IMR-90 (cell line): Measurements from ENCODE around the gene ADH1C. TPM values are rescaled to one million over a fixed set of nuclear protein-coding genes. Genes with fewer than 3 reads are reported as not detected.

Source experiments
- ATAC-seq: fragments of 200-7000 bp; cut with Tn5 transposase; 2 replicates; pipeline ENCODE4 v1.9.1; 2020; ENCODE audit warnings: low read depth, mild to moderate bottlenecking, moderate library complexity
- BruUV-seq: library from RNA; stranded (reverse); fragments of 400-500 nt; replicated peaks from 2 replicates; lab custom pipeline; 2021; lab: Mats Ljungman, UMichigan
- CTCF ChIA-PET: fragments of 300-600 bp; formaldehyde crosslinking; extraction: SDS; loops from one replicate; lab custom pipeline; 2021; ENCODE audit warnings: antibody characterized with exemption; lab: Yijun Ruan, JAX
- POLR2A ChIA-PET: fragments of 300-600 bp; sonication (Branson Sonifier 250); formaldehyde crosslinking; loops from one replicate; lab custom pipeline; 2022; ENCODE audit warnings: antibody characterized with exemption; ENCODE audit not compliant: unreplicated experiment; lab: Charles Lee
- DNase-seq: peaks from one replicate; pipeline ENCODE4 v3.0.0; 2013
- H2AFZ ChIP-seq: replicated peaks from 2 replicates; pipeline ENCODE3; 2013; ENCODE audit warnings: low read length, mild to moderate bottlenecking; ENCODE audit not compliant: poor library complexity
- H2AK5ac ChIP-seq: 2 replicates; pipeline ENCODE4 v1.6.1; 2013; ENCODE audit warnings: low read depth, low read length, inconsistent platforms
- H2AK9ac ChIP-seq: replicated peaks from 2 replicates; pipeline ENCODE3; 2013; ENCODE audit warnings: mild to moderate bottlenecking, low read depth, low read length, moderate library complexity; ENCODE audit not compliant: poor library complexity
- H2BK120ac ChIP-seq: 2 replicates; pipeline ENCODE4 v1.6.1; 2013; ENCODE audit warnings: low read depth, low read length, inconsistent platforms
- H2BK15ac ChIP-seq: 3 replicates; pipeline ENCODE4 v1.6.1; 2013; ENCODE audit warnings: low read depth, low read length, inconsistent platforms
- H2BK20ac ChIP-seq: 2 replicates; pipeline ENCODE4 v1.6.1; 2013; ENCODE audit warnings: low read depth, mild to moderate bottlenecking, inconsistent platforms, low read length, moderate library complexity
- H2BK5ac ChIP-seq: 2 replicates; pipeline ENCODE4 v1.6.1; 2013; ENCODE audit warnings: mild to moderate bottlenecking, low read depth, low read length, inconsistent platforms; ENCODE audit not compliant: poor library complexity, severe bottlenecking
- H3K14ac ChIP-seq: replicated peaks from 2 replicates; pipeline ENCODE4 v1.6.1; 2013; ENCODE audit warnings: low read depth, low read length, inconsistent platforms
- H3K18ac ChIP-seq: 2 replicates; pipeline ENCODE4 v1.6.1; 2013; ENCODE audit warnings: low read depth, low read length, control low read depth
- H3K23ac ChIP-seq: 2 replicates; pipeline ENCODE4 v1.6.1; 2013; ENCODE audit warnings: low read depth, low read length, inconsistent platforms
- H3K27ac ChIP-seq: 2 replicates; pipeline ENCODE4 v1.5.1; 2013; ENCODE audit warnings: mild to moderate bottlenecking, control low read depth, low read length; ENCODE audit not compliant: insufficient read depth
- H3K27me3 ChIP-seq: 2 replicates; pipeline ENCODE4 v1.6.1; 2013; ENCODE audit warnings: low read length; ENCODE audit not compliant: control insufficient read depth, insufficient read depth
- H3K36me3 ChIP-seq: 2 replicates; pipeline ENCODE4 v1.6.1; 2013; ENCODE audit warnings: low read length, mixed read lengths; ENCODE audit not compliant: control insufficient read depth, insufficient read depth
- H3K4ac ChIP-seq: 2 replicates; pipeline ENCODE4 v1.6.1; 2013; ENCODE audit warnings: low read depth, low read length, inconsistent platforms
- H3K4me1 ChIP-seq: 2 replicates; pipeline ENCODE4 v1.6.1; 2013; ENCODE audit warnings: low read length, mixed read lengths; ENCODE audit not compliant: control insufficient read depth, insufficient read depth
- H3K4me2 ChIP-seq: 2 replicates; pipeline ENCODE4 v1.6.1; 2013; ENCODE audit warnings: low read depth, mild to moderate bottlenecking, control low read depth, low read length, moderate library complexity
- H3K4me3 ChIP-seq: 2 replicates; pipeline ENCODE4 v1.5.1; 2013; ENCODE audit warnings: low read depth, mild to moderate bottlenecking, control low read depth, low read length, moderate library complexity; ENCODE audit not compliant: insufficient read depth
- H3K56ac ChIP-seq: 2 replicates; pipeline ENCODE4 v1.6.1; 2013; ENCODE audit warnings: low read length, inconsistent platforms; ENCODE audit not compliant: insufficient read depth; ENCODE audit errors: extremely low read depth
- H3K79me1 ChIP-seq, 2 experiments: 2 replicates each; pipeline ENCODE4 v1.6.1; 2013; ENCODE audit warnings: low read length in 2 of 2, inconsistent platforms in 1 of 2, low read depth in 1 of 2
- H3K9ac ChIP-seq: 2 replicates; pipeline ENCODE4 v1.6.1; 2013; ENCODE audit warnings: low read depth, low read length, control low read depth
- H3K9me1 ChIP-seq: 2 replicates; pipeline ENCODE4 v1.6.1; 2013; ENCODE audit warnings: low read length, inconsistent platforms; ENCODE audit not compliant: insufficient read depth
- H3K9me3 ChIP-seq: 2 replicates; pipeline ENCODE4 v1.6.1; 2013; ENCODE audit warnings: low read length; ENCODE audit not compliant: control insufficient read depth, insufficient read depth
- H4K20me1 ChIP-seq: 2 replicates; pipeline ENCODE4 v1.6.1; 2013; ENCODE audit warnings: low read length, inconsistent platforms; ENCODE audit not compliant: insufficient read depth
- H4K5ac ChIP-seq: 2 replicates; pipeline ENCODE4 v1.6.1; 2013; ENCODE audit warnings: mild to moderate bottlenecking, low read depth, low read length, control low read depth
- H4K8ac ChIP-seq, 2 experiments: 2 replicates each; pipeline ENCODE4 v1.6.1; 2013; ENCODE audit warnings: low read depth in 2 of 2, low read length in 2 of 2, control low read depth in 1 of 2, inconsistent platforms in 1 of 2
- H4K91ac ChIP-seq: 2 replicates; pipeline ENCODE4 v1.6.1; 2013; ENCODE audit warnings: low read depth, low read length, inconsistent platforms; ENCODE audit not compliant: insufficient read depth
- BHLHE40 ChIP-seq: fragments of 150-350 bp; IDR thresholded peaks from 2 replicates; pipeline ENCODE4 v1.6.1; 2016; ENCODE audit warnings: mild to moderate bottlenecking, low read depth, low read length
- CEBPB ChIP-seq: IDR thresholded peaks from 2 replicates; pipeline ENCODE4 v1.6.1; 2012; ENCODE audit warnings: low read depth, low read length, improper control_type of control experiment
- CHD1 ChIP-seq: IDR thresholded peaks from 2 replicates; pipeline ENCODE4 v1.6.1; 2012; ENCODE audit warnings: low read depth, low read length, improper control_type of control experiment
- FOS ChIP-seq: fragments of 150-350 bp; IDR thresholded peaks from 2 replicates; pipeline ENCODE4 v1.6.1; 2016; ENCODE audit warnings: low read depth, low read length
- MAFK ChIP-seq: IDR thresholded peaks from 2 replicates; pipeline ENCODE4 v1.6.1; 2012; ENCODE audit warnings: low read depth, low read length, improper control_type of control experiment
- MAZ ChIP-seq: IDR thresholded peaks from 2 replicates; pipeline ENCODE4 v1.6.1; 2012; ENCODE audit warnings: low read depth, mild to moderate bottlenecking, low read length, improper control_type of control experiment, moderate library complexity, borderline replicate concordance
- MXI1 ChIP-seq: IDR thresholded peaks from 2 replicates; pipeline ENCODE4 v1.6.1; 2012; ENCODE audit warnings: low read depth, mild to moderate bottlenecking, low read length, moderate library complexity, borderline replicate concordance
- NFE2L2 ChIP-seq: fragments of 150-350 bp; IDR thresholded peaks from 2 replicates; pipeline ENCODE4 v1.6.1; 2016; ENCODE audit warnings: low read depth, mild to moderate bottlenecking, low read length
- POLR2A ChIP-seq: IDR thresholded peaks from 2 replicates; pipeline ENCODE4 v1.6.1; 2012; ENCODE audit warnings: mild to moderate bottlenecking, low read depth, low read length
- RFX5 ChIP-seq: IDR thresholded peaks from 2 replicates; pipeline ENCODE4 v1.8.0; 2012; ENCODE audit warnings: low read depth, mild to moderate bottlenecking, low read length, moderate library complexity
- WGBS, 2 experiments: methylation state at CpG; one replicate each; pipeline versions ENCODE4 v1.1.5 to v1.1.7; 2013; ENCODE audit warnings: missing lambda C conversion rate in 2 of 2; ENCODE audit not compliant: insufficient read length in 1 of 2; ENCODE audit errors: extremely low coverage in 2 of 2; 5-methylcytosine and 5-hydroxymethylcytosine counted together
- dilution Hi-C: fragments of 300-500 bp; cut with HindIII; formaldehyde crosslinking; loops from one replicate; pipeline ENCODE4 v1.14.3; 2018; ENCODE audit warnings: low sequenced_read_pairs; ENCODE audit not compliant: unreplicated experiment
- in situ Hi-C: fragments of 300-500 bp; cut with MboI; formaldehyde crosslinking; loops from 3 replicates; pipeline ENCODE4 v1.14.3; 2019; ENCODE audit warnings: low sequenced_read_pairs, inconsistent platforms, mixed read lengths
- intact Hi-C: fragments of 100-400 bp; cut with micrococcal nuclease; formaldehyde crosslinking; loops from 2 replicates; pipeline ENCODE4 v1.10.0; 2022
- polyA plus RNA-seq, 3 experiments: library from polyadenylated mRNA; depleted of rRNA; stranded (reverse); fragments of >200 nt; gene quantifications; 2 replicates each; pipeline ENCODE4 v1.2.3, GENCODE V29; 2012; ENCODE audit warnings: low replicate concordance in 1 of 3
- total RNA-seq: library from RNA; depleted of rRNA; stranded (reverse); fragments of >200 nt; gene quantifications from 2 replicates; pipeline ENCODE4 v1.2.3, GENCODE V29; 2012
- TF ChIP-seq, protein P1 (sequence below): conservative IDR thresholded peaks from 2 replicates; pipeline ENCODE4 v1.5.1; 2012; ENCODE audit warnings: mild to moderate bottlenecking, low read depth, low read length, improper control_type of control experiment
- TF ChIP-seq, protein P2 (sequence below): fragments of 150-350 bp; IDR thresholded peaks from 2 replicates; pipeline ENCODE4 v1.6.1; 2017; ENCODE audit warnings: mild to moderate bottlenecking, antibody characterized with exemption, low read length, low read depth

Gene ADH1C
- total and polyA plus RNA-seq, 2 of the 4 experiments (the other 2 are of a cell fraction), result 0.26 TPM; not detected in 1

- POLR2A ChIA-PET, result no interaction called here
Observed at GRCh38 chr4:99378876-99379275, 26.3 kb upstream of the ADH1C start.

More at GRCh38 chr4:99378876-99379275, 26.3 kb upstream of the ADH1C start:
- TF ChIP-seq RFX5, result no peak
- no peak for TF ChIP-seq CEBPB
- TF ChIP-seq MAZ, result no peak
- TF ChIP-seq, protein P1, sequence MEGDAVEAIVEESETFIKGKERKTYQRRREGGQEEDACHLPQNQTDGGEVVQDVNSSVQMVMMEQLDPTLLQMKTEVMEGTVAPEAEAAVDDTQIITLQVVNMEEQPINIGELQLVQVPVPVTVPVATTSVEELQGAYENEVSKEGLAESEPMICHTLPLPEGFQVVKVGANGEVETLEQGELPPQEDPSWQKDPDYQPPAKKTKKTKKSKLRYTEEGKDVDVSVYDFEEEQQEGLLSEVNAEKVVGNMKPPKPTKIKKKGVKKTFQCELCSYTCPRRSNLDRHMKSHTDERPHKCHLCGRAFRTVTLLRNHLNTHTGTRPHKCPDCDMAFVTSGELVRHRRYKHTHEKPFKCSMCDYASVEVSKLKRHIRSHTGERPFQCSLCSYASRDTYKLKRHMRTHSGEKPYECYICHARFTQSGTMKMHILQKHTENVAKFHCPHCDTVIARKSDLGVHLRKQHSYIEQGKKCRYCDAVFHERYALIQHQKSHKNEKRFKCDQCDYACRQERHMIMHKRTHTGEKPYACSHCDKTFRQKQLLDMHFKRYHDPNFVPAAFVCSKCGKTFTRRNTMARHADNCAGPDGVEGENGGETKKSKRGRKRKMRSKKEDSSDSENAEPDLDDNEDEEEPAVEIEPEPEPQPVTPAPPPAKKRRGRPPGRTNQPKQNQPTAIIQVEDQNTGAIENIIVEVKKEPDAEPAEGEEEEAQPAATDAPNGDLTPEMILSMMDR, result no peak
- no peak for TF ChIP-seq BHLHE40
- no peak for TF ChIP-seq NFE2L2
- TF ChIP-seq CHD1, result no peak
- TF ChIP-seq FOS, result no peak
- TF ChIP-seq, protein P2, sequence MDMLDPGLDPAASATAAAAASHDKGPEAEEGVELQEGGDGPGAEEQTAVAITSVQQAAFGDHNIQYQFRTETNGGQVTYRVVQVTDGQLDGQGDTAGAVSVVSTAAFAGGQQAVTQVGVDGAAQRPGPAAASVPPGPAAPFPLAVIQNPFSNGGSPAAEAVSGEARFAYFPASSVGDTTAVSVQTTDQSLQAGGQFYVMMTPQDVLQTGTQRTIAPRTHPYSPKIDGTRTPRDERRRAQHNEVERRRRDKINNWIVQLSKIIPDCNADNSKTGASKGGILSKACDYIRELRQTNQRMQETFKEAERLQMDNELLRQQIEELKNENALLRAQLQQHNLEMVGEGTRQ, result no peak
- TF ChIP-seq MAFK, result no peak
- no peak for TF ChIP-seq MXI1
- TF ChIP-seq POLR2A, result no peak
- Histone ChIP-seq H3K23ac (no peak overlapping the region), H3K9me3 (peaks cover 5% of the 10 kb centered on the region), H3K4me3 (no peak overlapping the region), H4K5ac (peak overlapping the region; percentile 93), H2BK5ac (peak overlapping the region; percentile 26), H3K36me3 (no peaks in the 10 kb centered on the region), H3K56ac (no peak overlapping the region), H3K27me3 (no peaks in the 10 kb centered on the region), H3K79me1 (no peaks in the 10 kb centered on the region), H4K91ac (no peak overlapping the region), H4K20me1 (no peaks in the 10 kb centered on the region), H3K4ac (peak overlapping the region; percentile 50; the same call in 1 of the 2 replicates), H4K8ac (0 out of 4 replicates have a peak overlapping the region, but pooled peaks of 1 of the 2 experiments have one; percentile 9), H3K4me1 (peaks cover 15% of the 10 kb centered on the region), H2BK120ac (peak overlapping the region; percentile 53; the same call in 1 of the 2 replicates), H3K14ac (no peak overlapping the region; the same call in 1 of the 2 replicates), H2AK5ac (peak overlapping the region; percentile 21; the same call in 1 of the 2 replicates), H2BK15ac (peak overlapping the region; percentile 95; the same call in 1 of the 3 replicates), H3K9me1 (peaks cover 9% of the 10 kb centered on the region), H3K27ac (peak overlapping the region; percentile 72; the same call in 1 of the 2 replicates), H3K18ac (peak overlapping the region; percentile 93), H3K4me2 (no peak overlapping the region), H3K9ac (no peak overlapping the region), H2AFZ (no peak overlapping the region), H2AK9ac (no peak overlapping the region), H2BK20ac (peak overlapping the region; percentile 76; the same call in 1 of the 2 replicates)
- in situ Hi-C loops (no loop called here), intact Hi-C loops (no loop called here), dilution Hi-C loops (no loop called here)
- ATAC-seq, result no peak
- CTCF ChIA-PET, result interaction anchor here (0.6 kb wide), 1 partner anchor 27 kb away, joined by 4 read pairs; no protein-coding TSS in a partner anchor
- BruUV-seq, result no TSS peak
- DNase-seq, result no peak
- no CpG with 5 or more reads among the region's 3 CpGs for WGBS, 2 experiments
